HUES6 (cell line): Measurements from ENCODE around the gene FCN3.

ENCODE experiments used
- H3K27ac ChIP-seq: 2 replicates; pipeline ENCODE4 v1.7.0; 2013; ENCODE audit warnings: low read depth, mild to moderate bottlenecking, low read length, inconsistent platforms
- H3K27me3 ChIP-seq: 2 replicates; pipeline ENCODE4 v1.6.1; 2013; ENCODE audit warnings: low read length; ENCODE audit not compliant: control insufficient read depth, insufficient read depth
- H3K36me3 ChIP-seq: 2 replicates; pipeline ENCODE4 v1.6.1; 2013; ENCODE audit warnings: low read length; ENCODE audit not compliant: control insufficient read depth, insufficient read depth
- H3K4me1 ChIP-seq: 2 replicates; pipeline ENCODE4 v1.6.1; 2013; ENCODE audit warnings: low read length; ENCODE audit not compliant: control insufficient read depth, insufficient read depth
- H3K4me3 ChIP-seq: 2 replicates; pipeline ENCODE4 v1.5.1; 2013; ENCODE audit warnings: low read depth, low read length
- H3K9ac ChIP-seq: one replicate; pipeline ENCODE4 v1.6.1; 2013; ENCODE audit warnings: mild to moderate bottlenecking, low read length
- H3K9me3 ChIP-seq: 2 replicates; pipeline ENCODE4 v1.6.1; 2013; ENCODE audit warnings: low read depth, low read length; ENCODE audit not compliant: control insufficient read depth, insufficient read depth

The FCN3 gene

DNA sequence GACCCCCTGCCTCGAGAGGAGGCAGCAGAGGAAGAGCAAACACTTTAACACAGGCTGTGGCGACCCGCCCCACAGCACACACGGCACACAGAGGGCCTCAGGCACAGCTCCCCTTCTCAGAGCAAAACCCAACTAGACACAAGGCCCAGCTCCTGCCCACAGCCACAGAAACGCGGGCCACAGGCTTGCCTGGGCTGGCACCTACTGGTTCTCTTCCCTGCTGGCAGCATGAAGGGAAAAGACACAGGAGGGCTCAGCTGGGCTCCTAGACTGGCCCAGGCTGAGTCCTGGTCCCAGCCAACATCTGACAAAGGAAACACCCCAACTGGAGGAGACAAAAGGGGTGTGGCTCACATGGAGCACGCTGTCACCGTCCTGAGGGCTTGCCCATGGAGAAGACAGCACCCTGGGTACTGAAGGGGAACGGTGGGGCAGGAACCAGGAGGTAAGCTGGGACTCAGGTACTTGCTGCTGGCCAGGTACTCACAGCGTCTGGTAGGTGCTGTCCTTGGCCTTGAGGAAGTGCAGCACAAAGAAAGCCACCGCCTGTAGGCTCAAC, 5.0 kb upstream of the FCN3 start:
- Histone ChIP-seq H3K27me3 (peaks cover 19% of the 10 kb centered on the region), H3K27ac (no peak overlapping the region), H3K4me3 (no peak overlapping the region), H3K36me3 (no peaks in the 10 kb centered on the region), H3K4me1 (peaks cover 9% of the 10 kb centered on the region; the same call in 1 of the 2 replicates), H3K9ac (no peak overlapping the region), H3K9me3 (no peaks in the 10 kb centered on the region)

- Histone ChIP-seq H3K4me3 (no peak overlapping the region), H3K27ac (no peak overlapping the region), H3K9me3 (no peaks in the 10 kb centered on the region), H3K36me3 (no peaks in the 10 kb centered on the region), H3K27me3 (peaks cover 19% of the 10 kb centered on the region), H3K9ac (no peak overlapping the region), H3K4me1 (peaks cover 10% of the 10 kb centered on the region; the same call in 1 of the 2 replicates)
Observed at GRCh38 chr1:27377760-27378495, 3.3 kb upstream of the FCN3 start.

- Histone ChIP-seq H3K9me3 (no peaks in the 10 kb centered on the region), H3K4me3 (no peak overlapping the region), H3K27me3 (no peaks in the 10 kb centered on the region), H3K36me3 (no peaks in the 10 kb centered on the region), H3K9ac (no peak overlapping the region), H3K27ac (no peak overlapping the region), H3K4me1 (0 out of 2 replicates have a peak, but pooled peaks cover 6% of the 10 kb centered on the region)
Observed at GRCh38 chr1:27372808-27373690, 1.6 kb downstream of the FCN3 start.

GRCh38 chr1:27372022-27372807, 2.4 kb downstream of the FCN3 start:
- no peak overlapping the region for H3K9ac ChIP-seq
- H3K9me3 ChIP-seq = no peaks in the 10 kb centered on the region
- H3K27me3 ChIP-seq = no peaks in the 10 kb centered on the region
- no peaks in the 10 kb centered on the region for H3K36me3 ChIP-seq
- peaks cover 12% of the 10 kb centered on the region for H3K4me1 ChIP-seq
- H3K4me3 ChIP-seq = no peak overlapping the region
- no peak overlapping the region for H3K27ac ChIP-seq

GRCh38 chr1:27368869-27369582, 5.6 kb downstream of the FCN3 start:
- no peaks in the 10 kb centered on the region for H3K27me3 ChIP-seq
- no peak overlapping the region for H3K27ac ChIP-seq
- H3K36me3 ChIP-seq = no peaks in the 10 kb centered on the region
- no peak overlapping the region for H3K9ac ChIP-seq
- H3K9me3 ChIP-seq = no peaks in the 10 kb centered on the region
- no peak overlapping the region for H3K4me3 ChIP-seq
- peaks cover 22% of the 10 kb centered on the region for H3K4me1 ChIP-seq

- Histone ChIP-seq H3K27ac (no peak overlapping the region), H3K36me3 (no peaks in the 10 kb centered on the region)
Observed at GRCh38 chr1:27367160-27367650, 7.4 kb downstream of the FCN3 start.

GRCh38 chr1:27366411-27367159, 8.0 kb downstream of the FCN3 start, which contains the start of gene MAP3K6:
TSS of gene MAP3K6 (minus strand) at chr1:27366961. CDS start at chr1:27366597, 364 bp downstream.
- Histone ChIP-seq H3K9me3 (no peaks in the 10 kb centered on the region), H3K9ac (peak within 1 kb of the TSS; percentile 60), H3K36me3 (no peaks in the 10 kb centered on the region), H3K27me3 (peaks cover 9% of the 10 kb centered on the region), H3K4me3 (peak within 1 kb of the TSS; percentile 68), H3K4me1 (peaks cover 22% of the 10 kb centered on the region), H3K27ac (peak within 1 kb of the TSS; percentile 18; the same call in 1 of the 2 replicates)

More at GRCh38 chr1:27367160-27367650, 7.4 kb downstream of the FCN3 start:
- peak overlapping the region; percentile 68 for H3K4me3 ChIP-seq
- peaks cover 3% of the 10 kb centered on the region; the same call in 1 of the 2 replicates for H3K27me3 ChIP-seq
- H3K9ac ChIP-seq = peak overlapping the region; percentile 60
- H3K9me3 ChIP-seq = no peaks in the 10 kb centered on the region
- peaks cover 22% of the 10 kb centered on the region for H3K4me1 ChIP-seq

DNA sequence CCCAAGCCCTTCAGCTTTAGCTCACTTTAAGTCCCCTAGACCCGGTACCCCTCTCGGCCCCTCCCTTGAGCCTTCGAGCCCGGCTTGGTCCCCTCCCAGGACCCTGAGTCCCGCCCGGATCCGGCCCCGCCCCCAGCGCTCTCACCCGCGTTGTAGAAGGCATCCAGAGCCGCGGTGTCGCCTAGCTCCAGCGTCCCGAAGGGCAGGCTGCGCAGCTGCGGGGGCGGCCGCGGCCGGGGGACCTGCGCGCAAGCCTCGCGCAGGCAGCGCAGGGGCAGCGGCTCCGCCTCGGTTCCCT, 8.6 kb downstream of the FCN3 start:
- Histone ChIP-seq H3K4me1 (peaks cover 24% of the 10 kb centered on the region), H3K27me3 (peaks cover 14% of the 10 kb centered on the region), H3K27ac (no peak overlapping the region), H3K9ac (peak overlapping the region; percentile 60), H3K4me3 (peak overlapping the region; percentile 68), H3K36me3 (no peaks in the 10 kb centered on the region), H3K9me3 (no peaks in the 10 kb centered on the region)

DNA sequence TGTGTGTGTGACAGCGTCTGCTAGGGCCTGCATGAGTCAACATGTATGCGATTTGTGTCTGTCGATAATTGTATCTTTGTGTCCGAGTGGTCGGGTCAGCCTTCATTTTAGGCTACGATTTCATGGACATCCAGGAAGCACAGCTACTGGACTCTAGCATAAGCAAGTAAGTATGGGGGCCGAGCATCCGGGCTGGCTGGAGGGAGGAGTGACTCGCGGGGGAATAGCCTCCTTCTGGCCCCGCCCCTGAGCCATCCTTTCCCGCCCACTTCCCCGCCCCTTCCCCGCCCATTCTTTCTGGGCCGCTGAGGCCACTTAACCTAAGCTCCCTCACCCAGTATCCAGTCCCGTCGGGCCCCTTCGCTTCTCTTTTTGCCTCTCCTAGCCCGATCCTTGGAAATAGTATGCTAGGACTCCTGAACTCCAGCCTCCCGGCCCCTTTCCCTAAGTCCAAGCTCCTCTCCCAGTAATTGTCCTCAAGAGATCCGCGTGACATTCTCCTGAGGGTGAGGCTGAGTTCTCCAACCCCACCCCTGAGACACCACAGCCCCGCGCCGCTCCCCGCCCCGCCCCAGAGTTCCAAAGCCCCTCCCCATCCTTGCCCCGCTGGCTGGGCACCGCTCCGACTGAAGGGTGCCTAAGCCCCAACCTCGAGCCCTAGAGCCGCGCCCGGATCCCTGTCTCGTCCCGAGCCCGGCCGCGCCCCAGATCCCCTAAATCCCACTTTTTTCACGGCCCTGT, 9.1 kb downstream of the FCN3 start:
- no peak overlapping the region for H3K27ac ChIP-seq
- H3K4me1 ChIP-seq = peaks cover 27% of the 10 kb centered on the region
- peak overlapping the region; percentile 68 for H3K4me3 ChIP-seq
- H3K9ac ChIP-seq = no peak overlapping the region
- no peaks in the 10 kb centered on the region for H3K36me3 ChIP-seq
- H3K9me3 ChIP-seq = no peaks in the 10 kb centered on the region
- H3K27me3 ChIP-seq = peaks cover 20% of the 10 kb centered on the region
